Measurements from ENCODE around the gene PTPRD.

Gene PTPRD

DNA sequence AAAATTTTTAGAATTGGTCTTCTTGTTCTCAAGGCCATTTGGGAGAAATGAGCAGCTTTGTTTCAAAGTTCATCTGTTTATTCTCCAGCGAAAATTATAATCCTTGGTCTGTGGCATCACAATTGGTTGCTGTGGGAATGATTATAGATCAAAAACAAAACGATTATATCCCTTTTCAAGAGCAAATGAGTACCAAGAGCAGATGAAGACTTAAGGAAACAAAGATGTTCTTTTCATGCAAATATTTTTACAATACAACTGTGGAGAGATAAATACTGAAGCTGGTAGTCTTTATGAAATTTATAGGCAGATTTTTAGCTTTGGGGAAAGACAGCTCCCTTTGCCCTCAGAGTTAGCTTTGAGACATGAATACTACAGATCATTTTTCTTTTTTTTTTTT is 2192.4 kb downstream of the PTPRD start:
- no peak overlapping the region for H2AFZ ChIP-seq (ENCODE audit: low read length)
- TF ChIP-seq, protein P1, sequence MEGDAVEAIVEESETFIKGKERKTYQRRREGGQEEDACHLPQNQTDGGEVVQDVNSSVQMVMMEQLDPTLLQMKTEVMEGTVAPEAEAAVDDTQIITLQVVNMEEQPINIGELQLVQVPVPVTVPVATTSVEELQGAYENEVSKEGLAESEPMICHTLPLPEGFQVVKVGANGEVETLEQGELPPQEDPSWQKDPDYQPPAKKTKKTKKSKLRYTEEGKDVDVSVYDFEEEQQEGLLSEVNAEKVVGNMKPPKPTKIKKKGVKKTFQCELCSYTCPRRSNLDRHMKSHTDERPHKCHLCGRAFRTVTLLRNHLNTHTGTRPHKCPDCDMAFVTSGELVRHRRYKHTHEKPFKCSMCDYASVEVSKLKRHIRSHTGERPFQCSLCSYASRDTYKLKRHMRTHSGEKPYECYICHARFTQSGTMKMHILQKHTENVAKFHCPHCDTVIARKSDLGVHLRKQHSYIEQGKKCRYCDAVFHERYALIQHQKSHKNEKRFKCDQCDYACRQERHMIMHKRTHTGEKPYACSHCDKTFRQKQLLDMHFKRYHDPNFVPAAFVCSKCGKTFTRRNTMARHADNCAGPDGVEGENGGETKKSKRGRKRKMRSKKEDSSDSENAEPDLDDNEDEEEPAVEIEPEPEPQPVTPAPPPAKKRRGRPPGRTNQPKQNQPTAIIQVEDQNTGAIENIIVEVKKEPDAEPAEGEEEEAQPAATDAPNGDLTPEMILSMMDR (conservative IDR thresholded peaks at IDR 0.05; ENCODE audit: low read length), result no peak
- TF ChIP-seq EZH2phosphoT487 (IDR thresholded peaks at IDR 0.05; ENCODE audit: borderline replicate concordance), result no peak
- H3K9ac ChIP-seq (ENCODE audit: low read depth, low read length, poor library complexity, severe bottlenecking), result no peak overlapping the region
- H3K4me1 ChIP-seq (ENCODE audit: insufficient read depth, low read length, poor library complexity, severe bottlenecking), result no peaks in the 10 kb centered on the region
- no peaks in the 10 kb centered on the region for H4K20me1 ChIP-seq (ENCODE audit: insufficient read depth, low read length, poor library complexity, severe bottlenecking)
- no peaks in the 10 kb centered on the region for H3K9me3 ChIP-seq (ENCODE audit: insufficient read depth, low read depth, low read length)
- no peaks in the 10 kb centered on the region for H3K79me2 ChIP-seq (ENCODE audit: insufficient read depth, low read length)
- peaks cover 43% of the 10 kb centered on the region; the same call in 1 of the 2 replicates for H3K36me3 ChIP-seq (ENCODE audit: insufficient read depth, low read length)
- no peaks in the 10 kb centered on the region for H3K9me2 ChIP-seq (replicated peaks; ENCODE audit: low read depth, low read length)
- no peaks in the 10 kb centered on the region for H3F3A ChIP-seq (ENCODE audit: low read depth)
- H3K4me2 ChIP-seq (ENCODE audit: low read depth, low read length, poor library complexity, severe bottlenecking), result no peak overlapping the region
- no peak overlapping the region for H3K4me3 ChIP-seq (ENCODE audit: low read length, poor library complexity, severe bottlenecking)
- H3K27me3 ChIP-seq (ENCODE audit: insufficient read depth, low read length, poor library complexity, severe bottlenecking), result no peaks in the 10 kb centered on the region

DNA sequence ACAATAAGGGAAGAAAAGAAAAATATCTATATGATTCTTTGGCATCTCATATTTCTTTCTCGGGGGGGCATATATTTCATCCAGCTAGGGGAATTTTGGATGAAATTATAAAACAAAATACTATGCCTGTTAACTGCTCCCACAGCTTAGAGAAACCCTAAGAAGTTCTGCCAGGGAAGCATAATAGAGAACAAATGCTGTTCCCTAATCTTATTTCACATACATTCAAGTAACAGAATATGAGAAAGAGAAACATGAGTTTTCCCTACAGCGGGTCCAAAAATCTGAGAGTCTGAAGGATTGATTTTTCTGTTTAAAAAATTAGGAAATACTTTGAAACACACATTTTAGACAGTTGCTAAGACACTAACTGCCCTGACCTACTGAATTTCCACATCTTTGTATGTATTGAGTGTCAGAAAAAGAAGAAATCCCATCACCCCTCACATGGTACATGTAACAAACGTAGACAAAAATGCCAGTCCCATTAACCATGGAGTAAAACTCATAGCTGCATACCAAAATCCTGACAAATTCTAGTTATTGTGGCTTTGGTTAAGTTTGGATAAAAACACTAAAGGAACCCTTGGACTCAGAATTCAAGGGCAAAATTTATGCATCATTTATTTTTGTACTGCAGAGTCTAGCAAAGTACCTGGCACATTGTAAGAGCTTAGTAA is 2193.1 kb downstream of the PTPRD start:
- H2AFZ ChIP-seq (ENCODE audit: low read length), result no peak overlapping the region
- peaks cover 40% of the 10 kb centered on the region; the same call in 1 of the 2 replicates for H3K36me3 ChIP-seq (ENCODE audit: insufficient read depth, low read length)
- H3K4me2 ChIP-seq (ENCODE audit: low read depth, low read length, poor library complexity, severe bottlenecking), result no peak overlapping the region

DNA sequence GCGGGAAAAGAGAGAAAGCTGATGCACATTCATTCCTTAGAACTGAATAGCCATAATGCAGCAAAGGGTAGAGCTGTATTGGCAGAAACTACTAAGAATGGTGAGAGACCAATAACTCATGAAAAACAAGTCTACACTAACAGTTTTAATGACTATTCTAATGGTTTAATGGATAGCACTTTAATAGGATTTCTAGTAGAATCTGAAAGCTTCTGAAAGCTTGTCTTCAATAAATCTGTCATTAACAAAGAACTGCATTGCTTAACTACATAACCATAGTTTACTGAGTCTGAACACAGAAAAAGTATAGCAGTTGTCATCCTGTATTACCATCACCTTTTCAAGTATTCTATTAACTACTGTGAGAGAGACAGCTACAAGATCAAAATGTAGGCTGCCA is 2195.5 kb downstream of the PTPRD start:
- peaks cover 37% of the 10 kb centered on the region; the same call in 1 of the 2 replicates for H3K36me3 ChIP-seq (ENCODE audit: insufficient read depth, low read length)
- H4K20me1 ChIP-seq (ENCODE audit: insufficient read depth, low read length, poor library complexity, severe bottlenecking), result no peaks in the 10 kb centered on the region
- H3K9me3 ChIP-seq (ENCODE audit: insufficient read depth, low read depth, low read length), result no peaks in the 10 kb centered on the region
- no peak overlapping the region for H3K9ac ChIP-seq (ENCODE audit: low read depth, low read length, poor library complexity, severe bottlenecking)
- H3K79me2 ChIP-seq (ENCODE audit: insufficient read depth, low read length), result no peaks in the 10 kb centered on the region
- no peak for TF ChIP-seq EZH2phosphoT487 (IDR thresholded peaks at IDR 0.05; ENCODE audit: borderline replicate concordance)
- TF ChIP-seq, protein P1 (conservative IDR thresholded peaks at IDR 0.05; ENCODE audit: low read length), result no peak
- no peaks in the 10 kb centered on the region for H3K9me2 ChIP-seq (replicated peaks; ENCODE audit: low read depth, low read length)
- no peak overlapping the region for H3K4me3 ChIP-seq (ENCODE audit: low read length, poor library complexity, severe bottlenecking)
- H3F3A ChIP-seq (ENCODE audit: low read depth), result no peaks in the 10 kb centered on the region
- H3K4me1 ChIP-seq (ENCODE audit: insufficient read depth, low read length, poor library complexity, severe bottlenecking), result no peaks in the 10 kb centered on the region
- H3K4me2 ChIP-seq (ENCODE audit: low read depth, low read length, poor library complexity, severe bottlenecking), result no peak overlapping the region
- no peak overlapping the region for H2AFZ ChIP-seq (ENCODE audit: low read length)
- no peaks in the 10 kb centered on the region for H3K27me3 ChIP-seq (ENCODE audit: insufficient read depth, low read length, poor library complexity, severe bottlenecking)

More for the DNA sequence above, 2193.1 kb downstream of the PTPRD start:
- H3K79me2 ChIP-seq (ENCODE audit: insufficient read depth, low read length), result no peaks in the 10 kb centered on the region
- H3F3A ChIP-seq (ENCODE audit: low read depth), result no peaks in the 10 kb centered on the region
- H3K27me3 ChIP-seq (ENCODE audit: insufficient read depth, low read length, poor library complexity, severe bottlenecking), result no peaks in the 10 kb centered on the region
- TF ChIP-seq, protein P1 (conservative IDR thresholded peaks at IDR 0.05; ENCODE audit: low read length), result no peak
- no peak for TF ChIP-seq EZH2phosphoT487 (IDR thresholded peaks at IDR 0.05; ENCODE audit: borderline replicate concordance)
- no peak overlapping the region for H3K9ac ChIP-seq (ENCODE audit: low read depth, low read length, poor library complexity, severe bottlenecking)
- H3K9me2 ChIP-seq (replicated peaks; ENCODE audit: low read depth, low read length), result no peaks in the 10 kb centered on the region
- H3K4me1 ChIP-seq (ENCODE audit: insufficient read depth, low read length, poor library complexity, severe bottlenecking), result no peaks in the 10 kb centered on the region
- no peak overlapping the region for H3K4me3 ChIP-seq (ENCODE audit: low read length, poor library complexity, severe bottlenecking)
- H3K9me3 ChIP-seq (ENCODE audit: insufficient read depth, low read depth, low read length), result no peaks in the 10 kb centered on the region
- H4K20me1 ChIP-seq (ENCODE audit: insufficient read depth, low read length, poor library complexity, severe bottlenecking), result no peaks in the 10 kb centered on the region

All from Loucy (cell line).